ENCODE results near the gene PKM. TPM values are rescaled to one million over a fixed set of nuclear protein-coding genes. Genes with fewer than 3 reads are reported as not detected.
"Not testable (repeated sequence)": the region's sequence is repeated elsewhere in the genome, so short reads cannot be mapped to it uniquely, and the experiment has no call there.

Gene PKM
- total and polyA plus RNA-seq, 2 donors (not counting 3 experiments of a cell fraction or from before 2014, with no cell fraction given), result 689 to 968 TPM

DNA sequence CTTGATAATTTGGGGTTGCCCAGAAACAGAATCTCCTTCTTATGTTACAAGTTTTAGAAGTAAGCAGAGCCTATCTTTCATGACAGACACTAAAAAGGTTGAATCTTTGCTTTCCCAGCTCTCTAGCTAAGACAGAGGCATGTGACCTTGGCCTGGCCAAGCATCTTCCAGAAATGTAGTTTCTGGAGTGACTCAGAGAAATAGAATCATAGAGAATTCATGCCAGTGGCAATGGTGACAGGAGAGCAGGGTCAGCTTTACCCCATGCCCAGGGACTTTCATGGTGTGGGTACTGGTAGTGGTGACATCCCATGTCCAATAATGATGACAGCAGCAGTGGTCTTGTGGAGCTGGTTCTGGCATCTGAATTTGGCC lies 45.3 kb upstream of the PKM start:
- Histone ChIP-seq H3K4me2 (ENCODE audit: insufficient read depth, low read length) (no peak overlapping the region), H3K4me3 (replicated peaks in 1 of 3; ENCODE audit: insufficient read depth in 1 of 3, low read depth in 1 of 3, low read length in 3 of 3) (no peak overlapping the region), H3K36me3 (ENCODE audit: control insufficient read depth in 2 of 2, extremely low read depth in 1 of 2, insufficient read depth in 2 of 2, low read length in 2 of 2) (no peaks in the 10 kb centered on the region), H3K9me1 (replicated peaks; ENCODE audit: control insufficient read depth, extremely low read depth, insufficient read depth, low read length) (no peaks in the 10 kb centered on the region), H3K9me3 (replicated peaks; ENCODE audit: control insufficient read depth, insufficient read depth, low read length) (no peaks in the 10 kb centered on the region), H3K79me2 (ENCODE audit: control insufficient read depth, insufficient read depth, low read length) (no peaks in the 10 kb centered on the region), H3K9ac (replicated peaks; ENCODE audit: extremely low read depth, insufficient read depth, low read length) (no peak overlapping the region), H2AFZ (ENCODE audit: low read depth, low read length) (no peak overlapping the region), H3K27ac (ENCODE audit: insufficient read depth, low read depth, low read length) (no peak overlapping the region), H3K27me3 (ENCODE audit: control insufficient read depth in 2 of 2, insufficient read depth in 2 of 2, low read length in 2 of 2) (peaks cover 0 to 3% of the 10 kb centered on the region in 2 experiments), H3K4me1 (ENCODE audit: control insufficient read depth, extremely low read depth, insufficient read depth, low read length) (peaks cover 12% of the 10 kb centered on the region), H4K20me1 (replicated peaks; ENCODE audit: control insufficient read depth, extremely low read depth, insufficient read depth, low read length) (no peaks in the 10 kb centered on the region)
- BruUV-seq (replicated peaks), result no TSS peak
- ChIA-PET CTCF (interaction anchor here (1.1 to 1.4 kb wide), 2 partner anchors 10 to 37 kb away, joined by 4 read pairs; no protein-coding TSS in a partner anchor), POLR2A (no interaction called here)
- FAIRE-seq, result no peak
- intact Hi-C loops (cut with micrococcal nuclease) (no loop called here), dilution Hi-C loops (cut with MboI; ENCODE audit: extremely low pct_ligation_motif_present, low sequenced_read_pairs) (no loop called here)
- no peak for DNase-seq (ENCODE audit: low read depth, low spot score)
- TF ChIP-seq POLR2AphosphoS5 (IDR thresholded peaks at IDR 0.05; ENCODE audit: insufficient read depth, low read depth, low read length) (no peak), MYC (IDR thresholded peaks at IDR 0.05; ENCODE audit: low read depth, low read length) (no peak), CTCF (IDR thresholded peaks at IDR 0.05; ENCODE audit: extremely low read depth in 1 of 2, insufficient read depth in 1 of 2, low read depth in 1 of 2, low read length in 2 of 2) (no peak), GATA2 (IDR thresholded peaks at IDR 0.05; ENCODE audit: insufficient read depth, insufficient read length, low read depth, low read length) (no peak), EZH2 (IDR thresholded peaks at IDR 0.05; ENCODE audit: borderline replicate concordance, low read depth, low read length, severe bottlenecking) (no peak), POLR2A (IDR thresholded peaks at IDR 0.05; ENCODE audit: low read depth, low read length) (no peak), JUN (IDR thresholded peaks at IDR 0.05; ENCODE audit: borderline replicate concordance, insufficient read depth, insufficient read length, low read depth) (no peak), FOS (IDR thresholded peaks at IDR 0.05; ENCODE audit: borderline replicate concordance, insufficient read depth, low read length) (no peak)
- TF ChIP-seq, protein P1, sequence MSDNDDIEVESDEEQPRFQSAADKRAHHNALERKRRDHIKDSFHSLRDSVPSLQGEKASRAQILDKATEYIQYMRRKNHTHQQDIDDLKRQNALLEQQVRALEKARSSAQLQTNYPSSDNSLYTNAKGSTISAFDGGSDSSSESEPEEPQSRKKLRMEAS (IDR thresholded peaks at IDR 0.05; ENCODE audit: insufficient read depth, insufficient read length), result no peak

- H3K27ac ChIP-seq (ENCODE audit: insufficient read depth, low read depth, low read length); H3K36me3 ChIP-seq (ENCODE audit: control insufficient read depth in 2 of 2, extremely low read depth in 1 of 2, insufficient read depth in 2 of 2, low read length in 2 of 2); H3K27me3 ChIP-seq (ENCODE audit: control insufficient read depth in 2 of 2, insufficient read depth in 2 of 2, low read length in 2 of 2); H2AFZ ChIP-seq (ENCODE audit: low read depth, low read length); intact Hi-C loops (cut with micrococcal nuclease); H3K4me2 ChIP-seq (ENCODE audit: insufficient read depth, low read length); DNase-seq (ENCODE audit: low read depth, low spot score); H3K9me3 ChIP-seq (replicated peaks; ENCODE audit: control insufficient read depth, insufficient read depth, low read length); FAIRE-seq; POLR2A ChIA-PET; CTCF ChIA-PET; H3K9ac ChIP-seq (replicated peaks; ENCODE audit: extremely low read depth, insufficient read depth, low read length); H3K79me2 ChIP-seq (ENCODE audit: control insufficient read depth, insufficient read depth, low read length); H4K20me1 ChIP-seq (replicated peaks; ENCODE audit: control insufficient read depth, extremely low read depth, insufficient read depth, low read length); dilution Hi-C loops (cut with MboI; ENCODE audit: extremely low pct_ligation_motif_present, low sequenced_read_pairs); H3K4me3 ChIP-seq (replicated peaks in 1 of 3; ENCODE audit: insufficient read depth in 1 of 3, low read depth in 1 of 3, low read length in 3 of 3); BruUV-seq (replicated peaks); H3K9me1 ChIP-seq (replicated peaks; ENCODE audit: control insufficient read depth, extremely low read depth, insufficient read depth, low read length): not testable (repeated sequence)
- peaks cover 12% of the 10 kb centered on the region for H3K4me1 ChIP-seq (ENCODE audit: control insufficient read depth, extremely low read depth, insufficient read depth, low read length)
These were observed 44.8 kb upstream of the PKM start for GRCh38 chr15:72275635-72276325.
